PC-9 (cell line): ENCODE measurements around the gene ADSL.

Experiments used
- EZH2 ChIP-seq: fragments of 200-600 bp; sonication (generic); IDR thresholded peaks from 2 replicates; pipeline ENCODE4 v1.8.0; 2017; ENCODE audit warnings: antibody characterized with exemption, low read depth
- TF ChIP-seq, protein P1 (sequence below): fragments of 200-600 bp; sonication (generic); conservative IDR thresholded peaks from 2 replicates; pipeline ENCODE4 v1.6.1; 2017; ENCODE audit warnings: mixed run types, antibody characterized with exemption, mild to moderate bottlenecking, moderate library complexity

DNA sequence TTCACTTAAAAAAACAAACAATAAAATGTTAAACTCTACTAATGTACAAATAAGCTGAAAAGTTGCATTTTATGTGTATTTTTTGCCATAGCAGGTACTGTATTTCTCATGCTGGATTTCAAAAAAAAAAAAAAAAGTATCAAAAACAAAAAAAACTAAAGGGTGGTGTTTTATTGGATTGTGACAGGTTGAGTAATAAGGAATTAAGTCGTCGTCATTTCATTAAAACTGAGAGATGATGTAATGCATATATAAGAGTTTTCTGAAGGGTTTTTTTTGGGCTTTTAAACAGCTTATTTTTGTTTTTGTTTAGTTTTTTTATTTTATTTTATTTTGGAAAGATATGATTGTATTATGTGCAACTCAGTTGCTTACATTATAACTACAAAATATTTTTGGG lies 10.9 kb upstream of the ADSL start:
- TF ChIP-seq, protein P1, sequence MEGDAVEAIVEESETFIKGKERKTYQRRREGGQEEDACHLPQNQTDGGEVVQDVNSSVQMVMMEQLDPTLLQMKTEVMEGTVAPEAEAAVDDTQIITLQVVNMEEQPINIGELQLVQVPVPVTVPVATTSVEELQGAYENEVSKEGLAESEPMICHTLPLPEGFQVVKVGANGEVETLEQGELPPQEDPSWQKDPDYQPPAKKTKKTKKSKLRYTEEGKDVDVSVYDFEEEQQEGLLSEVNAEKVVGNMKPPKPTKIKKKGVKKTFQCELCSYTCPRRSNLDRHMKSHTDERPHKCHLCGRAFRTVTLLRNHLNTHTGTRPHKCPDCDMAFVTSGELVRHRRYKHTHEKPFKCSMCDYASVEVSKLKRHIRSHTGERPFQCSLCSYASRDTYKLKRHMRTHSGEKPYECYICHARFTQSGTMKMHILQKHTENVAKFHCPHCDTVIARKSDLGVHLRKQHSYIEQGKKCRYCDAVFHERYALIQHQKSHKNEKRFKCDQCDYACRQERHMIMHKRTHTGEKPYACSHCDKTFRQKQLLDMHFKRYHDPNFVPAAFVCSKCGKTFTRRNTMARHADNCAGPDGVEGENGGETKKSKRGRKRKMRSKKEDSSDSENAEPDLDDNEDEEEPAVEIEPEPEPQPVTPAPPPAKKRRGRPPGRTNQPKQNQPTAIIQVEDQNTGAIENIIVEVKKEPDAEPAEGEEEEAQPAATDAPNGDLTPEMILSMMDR = no peak
- TF ChIP-seq EZH2 = no peak
